Heart left ventricle (tissue), 13 donors: ENCODE data around the gene GNB1L.

Experiments
- POLR2A ChIP-seq, 2 donors: fragments of 450-650 bp; IDR thresholded peaks; one replicate each; pipeline ENCODE4 v1.6.1; 2017; ENCODE audit warnings: antibody characterized with exemption in 2 of 2, mild to moderate bottlenecking in 2 of 2, moderate library complexity in 2 of 2
- TF ChIP-seq, protein P1 (sequence below), 12 donors: fragments of 200-600 bp; sonication (generic) in 4 of 12; IDR thresholded peaks; one replicate each; pipeline versions ENCODE4 v1.5.0 to v1.8.0; 2018 to 2022; ENCODE audit warnings: antibody characterized with exemption in 12 of 12, mild to moderate bottlenecking in 5 of 12
- donor health status: ischemic (EF 13 %, LVEDD 7.1; RV severe dilation, severe dysfunction).
- donor health status: DM: no; HTN: yes; CAD: no.
- donor health status: DM: no; HTN: no; CAD: no.
- donor health status: ischemic (EF 25% LVEDD 6.9; RV normal size, moderate dysfunction).
- donor health status: ischemic (EF 25% LVEDD 5.7; RV mildly dilated, moderate dysfunction).
- donor health status: ischemic (EF 35%, LVEDD 5.7; RV mildly dilated, moderate dysfunction).
- donor health status: nonischemic (EF 11% LVEDD 7.7; RV severe dilation, severe dysfunction).
- donor health status: DM: yes; HTN: yes; CAD: no.
- donor health status: PGD.
- donor health status: ischemic (EF 29% LVEDD 5.4; RV normal size, mild dysfunction).
- donor health status: nonischemic (EF 23%, LVEDD 6.1; RV moderate dilation, normal function).

DNA sequence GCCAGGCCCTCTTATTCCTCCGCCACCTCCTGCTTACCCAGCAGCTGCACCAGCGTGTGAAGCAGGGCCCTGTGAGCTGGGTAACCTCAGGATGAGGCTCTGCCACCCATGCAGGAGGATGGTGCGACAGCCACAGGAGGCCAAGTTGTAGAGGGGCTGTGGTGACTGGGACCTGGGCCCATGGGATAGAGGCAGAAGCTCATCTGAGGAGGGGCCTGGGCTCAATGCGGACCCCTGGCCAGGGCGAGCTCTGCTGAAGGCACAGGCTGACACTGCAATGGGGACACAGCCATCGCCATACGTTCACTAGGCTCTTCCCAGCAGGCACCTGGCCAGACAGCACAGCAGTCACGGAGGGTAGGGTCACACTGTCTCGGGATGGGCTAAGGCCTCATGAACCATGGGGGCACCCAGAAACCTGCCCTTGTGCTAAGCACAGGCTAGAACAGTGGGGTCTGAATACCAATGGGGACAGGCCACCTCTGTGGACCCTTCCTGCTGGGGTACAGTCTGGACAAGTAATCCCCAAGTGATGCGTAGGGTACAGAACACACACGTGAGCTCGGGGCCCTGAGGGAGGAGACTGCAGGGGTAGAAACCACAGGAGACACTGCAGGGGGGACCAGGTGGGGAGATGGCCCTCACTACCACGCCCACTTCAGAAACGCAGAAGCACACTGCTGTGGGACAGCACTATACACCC is 35.3 kb downstream of the GNB1L start:
- no peak for TF ChIP-seq POLR2A (IDR thresholded peaks at IDR 0.05)
- TF ChIP-seq, protein P1, sequence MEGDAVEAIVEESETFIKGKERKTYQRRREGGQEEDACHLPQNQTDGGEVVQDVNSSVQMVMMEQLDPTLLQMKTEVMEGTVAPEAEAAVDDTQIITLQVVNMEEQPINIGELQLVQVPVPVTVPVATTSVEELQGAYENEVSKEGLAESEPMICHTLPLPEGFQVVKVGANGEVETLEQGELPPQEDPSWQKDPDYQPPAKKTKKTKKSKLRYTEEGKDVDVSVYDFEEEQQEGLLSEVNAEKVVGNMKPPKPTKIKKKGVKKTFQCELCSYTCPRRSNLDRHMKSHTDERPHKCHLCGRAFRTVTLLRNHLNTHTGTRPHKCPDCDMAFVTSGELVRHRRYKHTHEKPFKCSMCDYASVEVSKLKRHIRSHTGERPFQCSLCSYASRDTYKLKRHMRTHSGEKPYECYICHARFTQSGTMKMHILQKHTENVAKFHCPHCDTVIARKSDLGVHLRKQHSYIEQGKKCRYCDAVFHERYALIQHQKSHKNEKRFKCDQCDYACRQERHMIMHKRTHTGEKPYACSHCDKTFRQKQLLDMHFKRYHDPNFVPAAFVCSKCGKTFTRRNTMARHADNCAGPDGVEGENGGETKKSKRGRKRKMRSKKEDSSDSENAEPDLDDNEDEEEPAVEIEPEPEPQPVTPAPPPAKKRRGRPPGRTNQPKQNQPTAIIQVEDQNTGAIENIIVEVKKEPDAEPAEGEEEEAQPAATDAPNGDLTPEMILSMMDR (IDR thresholded peaks at IDR 0.05), result no peak
